C1 segment of cervical spinal cord (tissue), 14 donors: ENCODE results near the gene LAMA2.
"Not testable (repeated sequence)": the region's sequence is repeated elsewhere in the genome, so short reads cannot be mapped to it uniquely, and the experiment has no call there.

ENCODE experiments used
- DNase-seq, 14 donors: peaks; one replicate each; lab custom pipeline; 2025; lab: John Stamatoyannopoulos, UW

Gene LAMA2

DNA sequence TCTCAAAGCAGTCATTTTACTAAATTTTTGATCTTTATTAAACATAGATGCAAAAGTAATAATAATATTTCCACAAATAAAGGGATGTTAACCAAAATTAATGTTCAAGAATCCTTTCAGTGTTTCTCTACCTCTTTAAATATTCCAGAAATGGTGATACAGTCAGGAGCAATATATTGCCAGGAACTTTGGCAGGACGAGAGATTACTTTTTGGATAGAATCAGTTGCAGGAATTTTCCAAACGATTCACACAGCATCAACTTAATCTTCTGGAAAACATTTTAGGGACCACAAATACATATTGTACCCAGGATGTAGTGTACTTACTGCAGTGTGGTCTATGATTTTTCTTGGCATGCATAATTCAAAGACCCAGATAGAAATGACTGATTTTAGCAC lies 125.7 kb downstream of the LAMA2 start:
- no peak for DNase-seq

DNA sequence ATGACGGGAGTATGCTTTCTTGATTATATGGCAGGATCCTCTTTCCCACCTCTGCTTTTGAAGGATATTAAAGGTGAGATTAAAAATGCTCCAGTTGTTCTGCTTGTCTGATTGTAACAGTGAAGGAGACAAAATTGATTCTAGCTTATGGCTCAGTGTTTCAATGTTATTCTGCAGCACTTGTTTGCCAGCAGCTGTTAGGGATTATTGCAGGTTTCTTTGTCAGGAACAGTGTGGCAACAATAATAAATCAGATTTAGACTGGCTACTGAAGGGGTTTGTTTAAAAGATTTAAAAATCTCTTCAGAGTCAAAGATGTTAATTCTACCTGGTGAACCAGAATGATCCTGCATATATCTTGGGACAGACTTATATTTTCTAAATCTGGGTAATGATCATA lies 126.9 kb downstream of the LAMA2 start:
- DNase-seq, result no peak

DNA sequence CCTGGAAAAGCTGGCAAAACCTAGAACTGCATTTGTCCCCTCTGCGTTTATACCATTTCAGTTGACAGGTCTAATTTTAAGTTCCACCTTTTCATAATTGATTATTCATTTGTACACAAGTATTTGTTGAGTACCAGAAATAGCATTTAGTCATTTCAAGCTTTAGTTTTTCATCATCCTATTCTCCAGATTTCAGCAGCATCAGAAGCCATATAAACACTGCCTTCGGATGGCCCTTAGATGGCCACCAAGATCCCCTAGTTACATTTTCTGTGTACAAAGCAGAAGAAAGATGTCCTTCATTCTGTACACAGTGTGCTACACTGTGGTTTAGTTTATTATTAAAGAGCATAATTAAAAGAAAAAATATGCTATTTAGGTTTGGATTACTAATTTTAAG lies 131.4 kb downstream of the LAMA2 start:
- DNase-seq, result no peak

GRCh38 chr6:129015721-129016120 lies 132.8 kb downstream of the LAMA2 start:
- no peak for DNase-seq

- no peak for DNase-seq
Measured at GRCh38 chr6:129016844-129017243, 133.9 kb downstream of the LAMA2 start.

DNA sequence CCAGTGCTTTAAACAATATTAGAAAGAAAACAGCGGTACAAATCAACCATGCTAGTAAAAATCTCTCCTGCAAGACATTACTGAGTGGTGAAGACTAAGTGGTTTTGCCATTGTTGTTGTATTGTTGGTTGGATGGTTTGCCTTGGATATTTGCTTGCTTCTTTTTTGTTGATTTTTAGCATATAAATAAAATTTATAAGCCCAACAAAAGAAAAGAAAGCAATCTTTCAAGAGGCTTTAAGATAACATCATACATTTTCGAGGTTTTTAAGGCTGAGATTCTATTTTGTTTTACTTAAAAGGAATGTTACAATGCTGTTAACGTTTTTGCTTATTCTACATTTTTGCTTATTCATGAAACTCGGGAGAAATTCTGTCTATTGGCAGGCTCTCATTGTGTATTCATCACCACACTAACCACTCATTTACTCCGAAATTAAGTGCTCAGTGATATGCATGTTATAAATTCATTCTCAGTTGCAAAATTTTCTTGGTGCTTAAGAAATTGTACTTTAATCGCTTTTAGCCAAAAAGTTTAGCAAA lies 139.1 kb downstream of the LAMA2 start:
- DNase-seq, result no peak

- no peak for DNase-seq
Measured at GRCh38 chr6:129026601-129027000, 143.7 kb downstream of the LAMA2 start.

DNA sequence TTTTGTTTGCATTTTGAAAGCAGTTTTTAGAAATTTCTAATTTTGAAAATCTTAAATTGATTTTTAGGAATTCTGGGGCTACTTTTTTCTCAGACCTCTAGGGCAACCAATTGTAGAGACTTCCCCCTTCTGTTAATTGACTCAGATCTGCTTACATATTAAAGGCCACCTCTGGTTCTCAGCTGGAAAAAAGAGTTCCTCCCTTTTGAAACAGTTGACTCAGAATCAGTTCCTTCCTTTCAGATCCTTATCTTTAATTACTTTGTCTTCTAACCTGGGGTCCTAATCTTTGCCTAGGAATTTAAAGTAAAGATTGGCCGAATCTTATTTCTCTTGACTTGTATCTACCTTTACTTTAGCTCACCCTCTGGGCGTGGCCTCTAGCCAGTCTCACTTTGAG lies 146.8 kb downstream of the LAMA2 start:
- no peak for DNase-seq

DNA sequence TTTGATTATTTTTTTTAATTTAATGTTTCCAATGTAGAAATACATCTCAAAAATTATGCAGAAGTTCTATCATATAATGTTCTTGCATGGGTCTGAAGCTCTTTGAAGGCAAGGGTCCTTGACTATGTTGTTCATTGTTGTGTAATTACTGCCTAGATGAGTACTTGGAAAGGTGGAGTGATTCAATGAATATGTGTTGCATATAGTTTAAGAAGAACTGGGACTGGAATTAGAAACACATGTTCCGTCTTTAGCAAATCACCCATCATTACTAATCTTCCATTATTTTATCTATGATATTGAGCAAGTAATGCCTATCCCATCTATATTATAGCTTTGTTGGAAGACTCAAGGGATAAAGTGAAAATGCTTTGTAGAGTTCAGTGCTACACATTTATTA lies 147.3 kb downstream of the LAMA2 start:
- DNase-seq, result no peak

GRCh38 chr6:129031051-129031599 lies 148.2 kb downstream of the LAMA2 start:
- no peak for DNase-seq

DNA sequence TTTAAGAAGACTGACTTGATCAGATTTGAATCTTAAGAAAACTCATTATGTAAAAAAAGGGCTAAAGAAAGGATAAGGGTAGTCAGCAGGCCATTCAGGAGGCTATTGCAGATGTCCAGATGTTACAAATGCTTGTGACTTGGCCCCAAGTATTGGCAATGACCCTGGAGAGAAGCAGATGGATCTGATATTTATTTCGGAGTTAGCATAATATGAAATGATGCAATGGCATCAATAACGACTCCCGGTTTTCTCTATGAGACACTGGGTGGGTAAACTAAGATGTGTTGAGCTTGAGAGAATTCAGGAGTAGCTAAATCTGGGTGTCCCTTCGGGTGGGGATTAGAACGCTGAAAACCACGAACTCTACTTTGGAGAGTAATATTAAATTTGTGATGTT lies 149.7 kb downstream of the LAMA2 start:
- DNase-seq, result no peak

DNA sequence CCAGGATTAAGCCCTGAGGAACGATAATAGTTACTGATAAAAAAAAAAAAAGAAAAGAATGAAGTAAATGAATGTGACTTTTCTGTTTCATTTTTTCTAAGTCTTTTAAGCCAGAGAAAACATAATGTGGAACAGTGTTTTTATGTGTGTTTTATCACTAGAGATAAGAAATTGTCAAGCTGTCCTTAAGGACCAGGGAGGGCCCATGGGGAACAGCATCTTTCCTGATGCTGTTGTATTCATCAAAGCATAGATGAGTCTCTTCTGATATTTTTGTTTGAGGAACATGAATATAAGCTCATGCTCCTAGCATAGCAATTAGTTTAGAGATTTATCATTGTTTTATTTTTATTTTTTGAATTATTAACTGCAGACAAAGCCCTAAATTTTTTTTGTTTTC lies 150.2 kb downstream of the LAMA2 start:
- DNase-seq, result no peak

DNA sequence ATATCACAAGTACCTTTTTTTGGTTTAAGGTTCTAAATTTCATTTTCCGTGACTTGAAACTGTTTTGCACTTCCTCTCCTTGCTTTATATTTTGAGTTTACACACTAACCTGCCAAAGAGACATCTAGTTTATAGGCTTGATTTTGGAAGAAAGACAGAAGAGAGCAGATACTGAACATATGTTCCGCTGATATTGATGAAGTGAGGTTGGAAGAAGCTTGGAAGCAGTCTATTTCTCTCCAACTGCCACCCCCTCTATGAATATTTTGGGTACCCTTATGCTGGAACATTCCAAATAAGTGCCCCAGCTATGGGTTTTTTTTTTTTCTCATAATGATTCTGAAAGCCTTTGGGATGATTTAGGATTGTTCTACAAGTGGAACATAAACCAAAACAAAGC lies 150.6 kb downstream of the LAMA2 start:
- DNase-seq, result no peak

DNA sequence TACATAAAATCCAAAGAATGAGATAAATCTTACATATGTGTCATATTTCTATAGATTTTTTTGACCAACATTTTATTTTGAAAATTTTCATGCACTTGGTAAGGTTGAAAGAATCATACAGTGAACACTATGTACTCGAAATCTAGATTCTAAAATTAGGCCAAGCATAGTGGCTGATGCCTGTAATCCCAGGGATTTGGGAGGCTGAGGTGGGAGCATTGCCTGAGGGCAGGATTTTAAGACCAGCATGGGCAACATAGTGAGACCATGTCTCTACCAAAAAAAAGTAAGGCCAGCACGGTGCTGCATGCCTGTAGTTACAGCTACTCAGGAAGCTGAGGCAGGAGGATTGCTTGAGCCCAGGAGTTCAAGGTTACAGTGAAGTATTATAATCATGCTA lies 158.6 kb downstream of the LAMA2 start:
- DNase-seq, result no peak

DNA sequence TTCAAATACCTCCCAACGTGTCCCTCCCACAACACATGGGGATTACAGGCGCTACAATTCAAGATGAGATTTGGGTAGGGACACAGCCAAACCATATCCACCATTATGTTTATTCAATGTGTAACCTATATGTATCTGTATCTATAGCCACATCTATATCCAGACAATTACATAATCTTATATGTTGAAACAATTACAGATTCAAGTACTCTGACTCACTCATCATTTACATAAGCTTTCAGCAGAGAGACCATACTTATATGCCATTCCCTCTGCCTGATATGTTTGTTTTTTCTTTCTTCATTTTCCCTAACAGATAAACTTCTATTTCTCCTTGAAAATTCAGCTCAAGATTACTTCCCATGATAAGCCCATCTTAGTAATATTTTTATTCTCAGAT lies 163.6 kb downstream of the LAMA2 start:
- DNase-seq, result no peak

DNA sequence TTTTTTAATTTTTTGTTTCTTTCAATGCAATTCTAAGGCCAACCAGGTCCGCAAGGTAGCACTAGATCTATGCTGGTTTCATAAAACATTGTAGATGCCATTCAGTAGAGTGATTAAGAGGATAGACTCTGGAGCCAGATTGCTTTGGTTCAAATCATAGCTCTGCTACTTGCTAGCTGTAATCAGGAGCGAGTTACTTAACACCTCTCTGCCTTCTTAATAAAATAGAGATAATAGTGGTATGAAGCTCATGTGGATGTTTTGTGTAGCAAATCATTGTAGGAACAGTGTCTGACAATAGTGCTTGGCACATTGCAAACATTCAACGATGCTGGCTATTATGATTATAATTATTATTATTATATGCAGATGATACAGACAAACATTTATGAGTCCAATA lies 164.9 kb downstream of the LAMA2 start:
- no peak for DNase-seq

GRCh38 chr6:129050086-129050485 lies 167.1 kb downstream of the LAMA2 start:
- no peak for DNase-seq

GRCh38 chr6:129053143-129053542 lies 170.2 kb downstream of the LAMA2 start:
- not testable (repeated sequence) for DNase-seq

GRCh38 chr6:129055796-129056195 lies 172.9 kb downstream of the LAMA2 start:
- DNase-seq, result no peak

- DNase-seq, result no peak
Measured at GRCh38 chr6:129059650-129060049, 176.7 kb downstream of the LAMA2 start.

GRCh38 chr6:129069006-129069405 lies 186.1 kb downstream of the LAMA2 start:
- no peak for DNase-seq

- no peak for DNase-seq
Measured at GRCh38 chr6:129073051-129073450, 190.1 kb downstream of the LAMA2 start.

GRCh38 chr6:129073691-129074395 lies 190.9 kb downstream of the LAMA2 start:
- no peak for DNase-seq

GRCh38 chr6:129084406-129084805 lies 201.5 kb downstream of the LAMA2 start:
- DNase-seq, result no peak
